ENCODE results near the gene RPS6KC1.
A peak's percentile ranks its signal among the peaks of the same experiment; 100 is the strongest.
"Not testable (repeated sequence)": the region's sequence is repeated elsewhere in the genome, so short reads cannot be mapped to it uniquely, and the experiment has no call there.

Gene RPS6KC1

GRCh38 chr1:213054733-213055591 lies 3.9 kb downstream of the RPS6KC1 start:
- no peak for DNase-seq (ENCODE audit: low spot score)

- no peak for DNase-seq (ENCODE audit: low spot score)
Measured at GRCh38 chr1:213055767-213056166, 4.7 kb downstream of the RPS6KC1 start.

GRCh38 chr1:213057264-213058059 lies 6.4 kb downstream of the RPS6KC1 start:
- DNase-seq (ENCODE audit: low spot score): no peak

- DNase-seq (ENCODE audit: low spot score): no peak
Measured at GRCh38 chr1:213060836-213061235, 9.8 kb downstream of the RPS6KC1 start.

GRCh38 chr1:213061263-213061662 lies 10.2 kb downstream of the RPS6KC1 start:
- DNase-seq (ENCODE audit: low spot score): no peak

GRCh38 chr1:213065800-213066199 lies 14.8 kb downstream of the RPS6KC1 start:
- DNase-seq (ENCODE audit: low spot score): no peak

- DNase-seq (ENCODE audit: low spot score): no peak
Measured at GRCh38 chr1:213066363-213066762, 15.3 kb downstream of the RPS6KC1 start.

- no peak for DNase-seq (ENCODE audit: low spot score)
Measured at GRCh38 chr1:213067352-213067751, 16.3 kb downstream of the RPS6KC1 start.

GRCh38 chr1:213070406-213070805 lies 19.4 kb downstream of the RPS6KC1 start:
- DNase-seq (ENCODE audit: low spot score): peak; percentile 44

- no peak for DNase-seq (ENCODE audit: low spot score)
Measured at GRCh38 chr1:213075725-213076124, 24.7 kb downstream of the RPS6KC1 start.

GRCh38 chr1:213082420-213083111 lies 31.5 kb downstream of the RPS6KC1 start:
- DNase-seq (ENCODE audit: low spot score): no peak

- no peak for DNase-seq (ENCODE audit: low spot score)
Measured at GRCh38 chr1:213083112-213083445, 32.0 kb downstream of the RPS6KC1 start.

GRCh38 chr1:213087911-213088310 lies 36.9 kb downstream of the RPS6KC1 start:
- DNase-seq (ENCODE audit: low spot score): no peak

GRCh38 chr1:213089924-213090677 lies 39.1 kb downstream of the RPS6KC1 start:
- DNase-seq (ENCODE audit: low spot score): no peak

- no peak for DNase-seq (ENCODE audit: low spot score)
Measured at GRCh38 chr1:213094446-213094845, 43.4 kb downstream of the RPS6KC1 start.

GRCh38 chr1:213095467-213095866 lies 44.4 kb downstream of the RPS6KC1 start:
- no peak for DNase-seq (ENCODE audit: low spot score)

- DNase-seq (ENCODE audit: low spot score): no peak
Measured at GRCh38 chr1:213099682-213100399, 48.8 kb downstream of the RPS6KC1 start.

- not testable (repeated sequence) for DNase-seq (ENCODE audit: low spot score)
Measured at GRCh38 chr1:213100565-213100964, 49.5 kb downstream of the RPS6KC1 start.

GRCh38 chr1:213103377-213104306 lies 52.6 kb downstream of the RPS6KC1 start:
- no peak for DNase-seq (ENCODE audit: low spot score)

- DNase-seq (ENCODE audit: low spot score): no peak
Measured at GRCh38 chr1:213104604-213105003, 53.6 kb downstream of the RPS6KC1 start.
